ENCODE data around the gene SORCS2. TPM values are rescaled to one million over a fixed set of nuclear protein-coding genes. Genes with fewer than 3 reads are reported as not detected.

The SORCS2 gene
- total and polyA plus RNA-seq, 2 of the 13 experiments (the other 11 are each of a cell fraction or from before 2014, with no cell fraction given) = 0.82 to 1.0 TPM

GRCh38 chr4:7206385-7206784, 14.0 kb downstream of the SORCS2 start:
- no TSS peak for BruUV-seq (replicated peaks)
- Histone ChIP-seq H3K27me3 (ENCODE audit: control insufficient read depth in 1 of 2, insufficient read depth in 2 of 2, low read length in 2 of 2) (peaks cover 3 to 41% of the 10 kb centered on the region in 2 experiments; a peak in 4 of 5 replicates), H3K79me2 (ENCODE audit: insufficient read depth, low read length) (no peaks in the 10 kb centered on the region), H3K36me3 (replicated peaks in 1 of 2; ENCODE audit: control insufficient read depth in 1 of 2, insufficient read depth in 2 of 2, low read length in 2 of 2) (no peaks in the 10 kb centered on the region), H3K9me3 (ENCODE audit: low read length) (no peaks in the 10 kb centered on the region), H4K20me1 (ENCODE audit: insufficient read depth, low read length) (no peaks in the 10 kb centered on the region), H3K4me3 (replicated peaks in 1 of 3; ENCODE audit: insufficient read depth in 1 of 3, low read depth in 2 of 3, low read length in 3 of 3) (no peak overlapping the region), H2AFZ (ENCODE audit: low read length) (no peak overlapping the region), H3K4me2 (ENCODE audit: low read depth, low read length) (no peak overlapping the region), H3K27ac (ENCODE audit: extremely low read length, insufficient read depth, low read length) (no peak overlapping the region), H3K9ac (ENCODE audit: insufficient read depth, low read depth, low read length) (no peak overlapping the region), H3K4me1 (ENCODE audit: insufficient read depth, low read length) (no peaks in the 10 kb centered on the region)
- TF ChIP-seq PCBP2 (optimal IDR thresholded peaks at IDR 0.05; ENCODE audit: low read depth, low read length, poor library complexity, severe bottlenecking) (no peak), GABPA (IDR thresholded peaks at IDR 0.05; ENCODE audit: low read depth, low read length) (no peak), GABPA (CRISPR knock-in tag; IDR thresholded peaks at IDR 0.05; ENCODE audit: low read depth) (no peak), ZNF142 (CRISPR knock-in tag; IDR thresholded peaks at IDR 0.05) (no peak), CCDC6 (CRISPR knock-in tag; IDR thresholded peaks at IDR 0.05) (no peak), FOSL1 (CRISPR knock-in tag; IDR thresholded peaks at IDR 0.05; ENCODE audit: borderline replicate concordance) (no peak), MEIS2 (CRISPR knock-in tag; IDR thresholded peaks at IDR 0.05) (no peak)
- no peak for ATAC-seq
- FAIRE-seq = no peak
- in situ Hi-C loops (cut with HindIII; ENCODE audit: extremely low pct_ligation_motif_present, low pct_unique_long_range_greater_than_20kb) = no loop called here
- ChIA-PET CTCF (ENCODE audit: low intra/inter-chr PET ratio, low total read pairs) (no interaction called here), POLR2A (no interaction called here)
- 0% methylated on average over 3 of the region's 9 CpGs for WGBS (ENCODE audit: low lambda C conversion rate)
- no peak for DNase-seq (ENCODE audit: low spot score)
- intact Hi-C loops (cut with micrococcal nuclease; ENCODE audit: unreplicated experiment) = no loop called here
